ENCODE results near the gene INTS6.

The INTS6 gene

DNA sequence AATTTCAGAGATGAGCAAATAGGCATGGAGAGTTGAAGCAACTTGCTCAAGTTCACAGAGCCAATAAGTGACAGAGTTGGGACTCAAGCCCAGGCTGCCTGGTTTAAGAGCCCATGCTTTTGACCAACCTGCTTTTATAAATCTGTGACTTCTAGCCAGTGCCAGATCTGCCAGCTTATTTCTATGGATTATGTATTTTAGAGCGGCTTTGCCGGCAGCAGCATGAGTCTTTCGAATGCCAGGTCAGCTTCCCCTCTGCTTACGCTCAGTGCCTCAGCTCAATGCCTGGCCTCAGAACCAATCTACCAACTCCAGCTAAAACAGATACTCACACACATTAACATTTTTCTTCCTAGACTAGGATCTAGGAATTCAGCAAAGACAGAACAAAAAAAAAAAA, 111.0 kb downstream of the INTS6 start:
- DNase-seq: no peak

DNA sequence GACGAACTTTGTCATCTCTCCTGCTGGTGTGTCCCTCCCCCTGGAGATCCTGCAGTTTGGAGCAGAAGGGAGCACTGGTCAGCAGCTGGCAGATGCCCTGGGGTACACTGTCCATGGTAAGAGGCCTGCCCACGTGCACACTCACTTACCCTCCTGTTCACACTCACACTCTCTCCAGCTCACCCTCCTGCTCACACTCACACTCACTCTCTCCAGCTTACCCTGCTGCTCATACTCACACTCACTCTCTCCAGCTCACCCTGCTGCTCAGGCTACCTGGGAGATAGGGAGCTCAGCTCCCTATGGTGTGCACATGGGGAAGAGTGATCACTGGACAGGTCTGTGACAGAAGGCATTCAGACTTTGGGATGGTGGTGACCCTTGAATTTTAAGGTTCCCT, 111.6 kb downstream of the INTS6 start:
- no peak for DNase-seq

DNA sequence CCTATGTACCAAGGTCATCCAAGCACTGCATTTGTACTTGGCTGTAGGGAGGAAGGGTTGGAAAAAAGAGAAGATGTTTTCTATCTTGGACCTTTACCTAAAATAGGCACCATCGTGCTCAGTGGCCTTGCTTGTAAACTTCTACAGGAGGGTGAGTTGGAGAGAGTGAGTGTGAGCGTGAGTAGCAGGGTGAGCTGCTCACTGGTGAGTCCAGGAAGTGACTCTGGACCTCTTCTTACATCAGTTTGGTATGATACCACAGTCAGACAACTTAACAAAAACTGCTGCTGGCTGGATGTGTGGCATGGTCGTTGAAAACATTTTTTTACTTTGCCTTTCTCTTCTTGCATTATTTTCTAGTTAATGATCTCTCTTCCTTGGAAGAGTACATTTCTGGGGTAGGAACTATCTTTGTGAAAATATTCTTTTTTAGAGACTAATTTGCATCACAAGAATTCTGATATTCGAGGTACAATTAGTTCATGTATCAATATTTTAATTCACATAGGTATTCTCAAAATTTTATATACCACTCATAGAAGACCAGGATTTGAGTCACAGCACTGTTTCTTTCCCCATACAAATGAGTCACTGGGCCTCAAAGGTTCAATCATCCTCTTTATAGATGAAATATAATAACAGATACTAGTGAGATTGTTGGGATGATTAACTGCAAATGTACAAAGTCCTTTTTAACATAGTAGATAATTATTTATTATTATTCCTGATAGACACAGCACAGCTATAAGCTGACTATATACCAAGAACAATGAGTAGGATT, 112.7 kb downstream of the INTS6 start:
- no peak for DNase-seq

DNA sequence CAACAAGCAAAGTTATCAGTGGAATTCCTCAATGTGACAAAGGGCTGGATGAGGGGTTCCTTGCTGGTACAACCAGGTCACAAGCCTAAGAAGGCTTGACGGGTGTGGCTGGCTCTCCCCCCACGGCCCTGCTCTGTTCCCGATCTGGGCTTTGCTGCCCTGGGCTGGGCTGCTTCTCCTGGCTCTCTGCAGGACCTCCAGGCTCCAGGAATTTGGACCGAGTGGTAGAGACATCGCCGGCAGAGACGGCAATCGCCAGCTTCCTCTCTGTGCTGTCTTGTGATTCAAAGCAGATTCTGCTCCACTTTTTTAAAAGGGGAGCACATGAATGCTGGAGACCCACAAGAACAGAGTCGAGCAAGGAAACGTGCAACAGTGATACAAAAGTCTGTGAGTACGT, 113.5 kb downstream of the INTS6 start, which contains the start of gene SERPINE3:
TSS of gene SERPINE3 (plus strand) at position 338 of the 400 bp plus-strand sequence. CDS start 1,401 bp downstream, outside the sequence.
- DNase-seq: no peak

DNA sequence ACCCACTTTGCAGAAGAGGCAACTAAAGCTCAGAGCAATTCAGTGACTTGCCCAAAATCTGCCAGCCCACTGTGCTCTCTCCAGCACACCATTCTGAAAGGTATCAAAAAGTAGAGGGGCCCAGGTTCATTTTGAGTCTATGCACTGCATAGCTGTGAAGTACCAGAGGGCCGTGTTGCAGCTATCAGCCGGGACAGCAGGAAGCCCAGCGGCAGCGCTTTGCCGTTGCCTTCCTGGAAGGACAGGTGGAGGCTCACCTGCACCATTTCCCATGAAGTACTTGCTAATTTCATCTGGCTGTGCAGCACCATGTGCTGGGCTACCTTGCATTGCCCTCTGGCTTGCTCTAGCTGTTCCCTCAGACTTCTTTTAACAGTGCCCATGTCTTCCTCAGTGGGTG, 116.1 kb downstream of the INTS6 start:
- no peak for DNase-seq

DNA sequence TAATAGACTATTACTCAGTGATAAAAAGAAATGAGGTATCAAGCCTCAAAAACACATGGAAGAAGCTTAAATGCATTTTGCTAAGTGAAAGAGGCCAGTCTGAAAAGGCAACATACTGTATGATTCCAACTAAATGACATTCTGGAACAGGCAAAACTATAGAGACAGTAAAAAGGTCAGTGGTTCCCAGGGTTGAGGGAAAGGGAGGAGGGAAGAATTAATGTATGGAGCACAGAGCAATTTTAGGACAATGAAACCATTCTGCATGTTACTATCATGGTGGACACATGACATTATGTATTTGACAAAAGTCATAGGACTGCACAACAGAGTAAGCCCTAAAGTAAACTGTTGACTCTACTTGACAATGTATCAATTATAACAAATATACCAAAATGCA, 119.0 kb downstream of the INTS6 start:
- no peak for DNase-seq

DNA sequence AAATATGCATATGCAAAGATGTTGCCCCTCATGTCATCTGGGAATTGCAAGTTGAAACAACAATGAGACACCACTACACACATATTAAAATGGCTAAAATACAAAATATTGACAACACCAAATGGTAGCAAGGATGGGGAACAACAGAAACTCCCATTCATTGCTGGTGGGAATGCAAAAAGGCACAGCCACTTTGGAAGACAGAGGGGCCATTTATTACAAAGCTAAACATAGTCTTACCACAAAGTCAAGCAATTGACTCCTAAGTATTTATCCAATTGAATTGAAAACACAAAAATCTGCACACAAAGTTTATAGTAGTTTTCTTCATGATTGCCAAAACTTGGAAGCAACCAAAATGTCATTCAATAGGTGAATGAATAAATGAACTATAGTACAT, 119.4 kb downstream of the INTS6 start:
- DNase-seq: no peak

DNA sequence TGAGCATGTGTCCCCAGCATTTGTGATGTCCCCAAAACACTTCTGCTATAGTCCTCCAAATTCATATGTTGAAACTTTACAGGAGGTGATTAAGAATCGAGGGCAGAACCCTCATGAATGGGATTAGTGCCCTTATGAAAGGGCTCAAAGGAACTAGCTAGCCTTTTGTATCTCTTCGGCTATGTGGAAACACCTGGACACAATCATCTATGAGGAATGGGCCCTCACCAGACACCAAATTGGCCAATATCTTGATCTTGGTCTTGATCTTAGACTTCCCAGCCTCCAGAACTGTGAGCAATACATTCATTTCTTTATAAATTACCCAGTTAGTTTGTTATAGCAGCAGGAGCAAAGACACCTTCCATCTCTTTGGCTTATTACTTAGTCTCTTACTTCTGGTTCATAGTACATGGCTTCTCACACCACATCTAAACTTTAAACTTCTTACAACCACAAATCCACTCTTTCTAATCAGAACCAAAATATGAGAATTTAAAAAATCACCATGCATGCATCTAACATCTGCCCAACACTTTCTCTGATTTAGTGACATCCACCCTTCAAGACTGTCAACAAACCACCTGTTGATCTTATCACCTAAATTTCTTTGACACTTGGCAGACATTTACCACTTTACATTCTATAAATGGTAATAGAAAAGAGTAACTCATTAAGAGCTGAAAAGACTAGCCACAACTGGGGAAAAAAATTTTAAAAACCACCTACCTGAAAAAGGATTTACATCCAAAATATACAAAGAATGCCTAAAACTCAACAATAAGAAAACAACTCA, 120.1 kb downstream of the INTS6 start:
- no peak for DNase-seq

DNA sequence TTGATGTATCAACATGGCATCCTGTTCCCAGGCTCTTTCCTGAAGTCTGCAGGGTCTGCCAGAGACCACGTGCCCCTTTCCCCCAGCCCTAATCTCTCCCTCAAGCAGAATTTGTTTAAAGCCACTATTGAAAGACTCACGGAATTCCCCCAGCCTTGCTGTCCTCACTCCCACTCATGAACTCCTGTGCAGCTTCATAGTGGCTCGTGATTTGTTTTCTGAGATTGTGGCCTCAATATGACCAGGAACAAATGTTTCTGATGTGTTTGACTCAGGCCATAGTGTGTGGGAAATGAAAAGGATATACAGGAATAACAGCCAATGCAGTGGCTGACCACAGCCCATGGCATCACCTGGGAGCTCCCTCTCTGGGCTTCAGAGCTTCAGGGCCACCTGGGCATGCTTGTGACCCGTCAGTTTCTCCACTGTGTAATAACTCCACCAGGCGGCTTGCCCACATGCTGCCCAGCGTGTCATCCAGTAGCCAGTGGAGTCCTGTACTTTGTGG, 121.4 kb downstream of the INTS6 start:
- DNase-seq: no peak

DNA sequence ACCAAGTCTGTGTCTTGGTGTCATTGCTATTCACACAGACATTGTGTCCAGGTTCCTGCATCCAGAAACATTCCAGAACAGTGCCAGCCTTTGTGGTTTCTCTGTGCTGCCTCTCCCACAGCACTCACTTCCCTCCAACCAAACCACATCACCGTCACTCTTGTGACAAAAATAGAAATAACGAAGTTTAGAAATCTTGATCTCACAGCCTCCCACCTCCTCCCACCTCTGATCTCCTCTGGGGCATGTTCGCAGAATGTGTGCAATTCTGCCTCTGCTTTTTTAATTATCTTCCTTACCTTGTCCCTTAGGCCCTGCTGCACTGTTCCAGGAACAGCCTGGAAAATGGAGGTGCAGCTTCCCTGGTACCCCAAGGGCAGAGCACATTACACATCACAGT, 122.0 kb downstream of the INTS6 start:
- DNase-seq: no peak

DNA sequence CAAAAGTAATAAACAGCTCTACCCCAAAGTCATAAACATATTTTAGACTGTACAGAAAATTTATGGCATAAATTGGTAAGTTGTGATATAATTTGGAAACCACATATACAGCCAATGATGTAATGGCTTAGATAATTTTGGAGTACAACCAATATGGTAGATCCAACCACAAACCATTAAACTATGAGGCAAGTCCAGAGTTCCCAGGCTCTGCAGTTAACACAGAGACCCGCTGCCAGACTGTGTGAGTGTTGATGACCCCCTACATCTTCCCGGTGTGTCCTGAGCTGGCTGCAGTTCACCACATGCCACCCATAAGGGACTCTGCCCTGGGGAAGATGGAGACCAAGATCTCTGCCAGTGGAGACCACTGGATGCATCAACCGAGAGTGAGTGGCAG, 123.2 kb downstream of the INTS6 start:
- no peak for DNase-seq

DNA sequence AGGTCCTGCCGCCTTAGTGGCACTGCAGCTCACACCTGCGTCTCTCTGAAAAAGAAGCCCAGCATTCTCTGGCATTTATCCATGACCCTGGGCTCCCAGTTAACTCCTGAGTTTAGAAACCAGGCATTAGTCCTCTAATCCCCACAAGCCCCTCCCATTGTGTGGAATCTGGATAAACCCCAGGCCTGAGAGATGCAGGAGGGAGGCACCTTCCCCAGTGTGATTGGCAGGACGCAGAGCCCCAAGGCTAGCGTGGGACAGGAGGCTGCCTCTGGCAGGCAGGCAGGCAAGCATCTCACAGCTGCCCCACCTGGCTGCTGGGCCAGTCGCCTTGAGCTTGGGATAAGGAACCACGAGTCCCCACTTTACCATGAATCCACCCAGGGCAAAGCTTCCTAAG, 124.3 kb downstream of the INTS6 start:
- DNase-seq: peak; percentile 33 to 55

DNA sequence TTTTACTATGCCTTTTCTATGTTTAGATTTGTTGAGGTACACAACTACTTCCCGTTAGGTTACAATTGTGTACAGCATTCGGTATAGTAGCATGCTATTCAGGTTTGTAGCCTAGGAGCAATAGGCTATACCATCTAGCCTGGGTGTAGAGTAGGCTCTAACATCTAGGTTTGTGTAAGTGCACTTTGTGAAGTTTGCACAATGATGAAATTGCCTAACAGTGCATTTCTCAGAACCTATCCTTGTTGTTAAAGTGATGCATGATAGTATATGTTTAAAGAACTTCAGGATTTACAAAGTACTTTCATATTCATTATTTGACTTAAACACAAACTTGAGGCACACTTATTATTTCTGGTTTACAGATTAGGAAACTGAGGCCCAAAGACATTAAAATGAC, 124.9 kb downstream of the INTS6 start:
- DNase-seq: no peak

DNA sequence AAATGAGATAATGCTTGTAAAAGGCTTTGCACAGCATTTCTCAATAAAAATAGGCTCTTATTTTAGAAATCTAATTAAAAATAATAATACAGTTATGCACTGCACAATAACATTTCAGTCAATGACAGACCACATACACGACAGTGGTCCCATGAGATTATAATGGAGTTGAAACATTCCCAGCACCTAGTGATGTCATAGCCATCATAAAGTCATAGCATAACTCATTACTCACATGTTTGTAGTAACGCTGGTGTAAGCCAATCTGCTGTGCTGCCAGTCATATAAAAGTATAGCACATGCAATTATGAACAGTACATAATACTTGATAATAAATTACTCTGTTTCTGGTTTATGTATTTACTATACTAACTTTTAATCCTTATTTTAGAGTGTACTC, 126.1 kb downstream of the INTS6 start:
- DNase-seq: no peak

DNA sequence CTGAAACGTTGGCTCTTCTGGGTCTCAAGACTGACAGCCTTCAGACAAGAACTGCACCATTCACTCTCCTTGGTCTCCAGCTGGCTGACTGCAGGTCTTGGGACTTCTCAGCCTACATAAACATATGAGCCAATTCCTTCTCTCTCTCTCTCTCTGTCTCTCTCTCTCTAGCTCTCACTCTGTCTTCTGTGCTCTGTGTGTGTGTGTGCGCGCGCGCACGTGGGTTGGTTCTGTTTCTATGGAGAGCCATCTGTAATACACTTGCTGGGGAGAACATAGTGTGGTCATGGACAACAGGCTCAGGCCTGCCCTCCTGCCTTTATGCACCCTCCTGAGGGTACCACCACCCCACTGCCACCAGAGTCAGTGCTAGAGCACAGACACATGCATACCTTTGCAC, 127.0 kb downstream of the INTS6 start:
- DNase-seq: no peak

DNA sequence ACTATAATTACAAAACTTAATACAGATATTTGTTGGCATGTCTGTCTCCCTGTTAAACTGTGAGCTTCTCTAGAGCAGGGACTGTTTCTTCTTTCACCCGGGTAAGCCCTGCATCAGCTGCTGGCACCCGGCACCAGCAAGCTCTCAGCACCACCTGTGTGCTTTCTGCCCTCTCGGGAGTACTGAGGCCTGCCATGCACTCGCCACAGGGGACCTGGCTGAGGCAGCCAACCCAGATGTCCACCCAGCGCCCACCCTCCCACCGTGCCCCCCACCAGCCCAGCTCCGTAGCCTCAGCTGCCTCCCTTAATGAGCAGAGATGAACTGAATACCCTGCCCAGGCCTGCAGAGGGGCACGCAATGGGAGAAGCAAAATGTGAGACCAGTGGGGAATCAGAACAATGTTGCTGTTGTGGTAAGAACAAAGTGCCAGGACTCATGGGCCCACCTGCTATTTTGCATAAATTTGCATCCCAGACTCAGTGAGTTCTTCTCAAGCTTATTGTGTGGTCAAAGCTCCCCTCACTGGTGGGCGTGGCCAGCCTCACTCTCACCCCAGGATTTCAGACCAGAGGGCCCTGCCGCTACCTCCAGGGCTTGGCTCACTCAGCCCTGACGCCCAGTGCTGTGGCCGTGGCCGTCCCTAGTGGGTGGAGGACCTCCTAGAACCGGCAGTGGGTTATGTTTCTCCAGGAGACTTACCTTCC, 128.0 kb downstream of the INTS6 start:
- DNase-seq: no peak

DNA sequence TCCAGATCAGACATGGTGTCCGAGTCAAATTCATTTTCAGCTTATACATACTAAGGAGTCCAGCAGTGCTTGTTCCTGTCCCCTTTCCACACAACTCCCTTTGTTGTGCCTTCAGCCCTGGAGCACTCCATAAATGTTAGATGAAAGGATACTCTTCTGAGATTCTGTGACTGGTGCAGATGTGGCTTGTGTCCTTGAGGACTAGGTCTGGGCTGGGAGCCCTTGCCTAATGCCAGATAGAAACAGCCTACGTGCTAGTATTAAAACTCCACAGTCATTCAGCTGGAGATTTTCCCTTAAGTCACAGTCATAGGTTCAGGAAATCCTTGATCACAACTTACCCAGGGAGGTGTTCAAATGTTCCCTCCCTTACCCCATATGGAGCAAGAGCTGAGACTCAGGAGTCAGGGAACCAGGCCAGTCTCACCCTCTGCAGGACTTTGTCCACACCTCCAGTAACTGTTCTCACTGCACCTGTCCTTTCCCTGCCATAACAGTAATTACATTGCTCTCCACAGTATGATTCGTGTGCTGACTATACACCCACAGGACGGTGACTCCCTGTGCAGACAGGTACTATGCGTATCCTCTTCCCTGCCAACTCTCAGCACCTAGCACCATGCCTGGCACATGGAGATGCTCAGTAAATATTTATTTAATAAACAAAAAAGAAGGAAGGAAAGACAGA, 128.9 kb downstream of the INTS6 start:
- DNase-seq: no peak

DNA sequence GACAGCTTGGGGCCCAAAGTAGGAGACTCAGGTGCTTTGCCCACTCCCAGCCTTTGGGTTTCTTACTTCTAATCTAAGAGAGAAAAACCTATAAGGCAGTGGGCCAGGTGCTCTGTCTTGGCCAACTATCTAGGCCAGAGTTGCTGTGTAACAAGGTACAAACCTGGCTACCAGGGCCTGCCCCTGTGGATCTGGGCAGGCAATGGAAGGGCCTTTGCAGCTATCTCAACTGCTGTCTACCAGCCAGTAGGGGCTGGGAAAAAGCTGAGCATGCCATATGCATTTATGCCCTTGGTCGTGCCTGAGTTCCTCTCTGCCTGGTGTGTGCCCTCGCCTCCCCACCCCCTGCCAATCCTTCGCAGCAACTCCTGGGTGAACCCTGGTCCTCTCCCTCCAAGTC, 130.0 kb downstream of the INTS6 start:
- DNase-seq: peak in 1 of 2 experiments; percentile 24

DNA sequence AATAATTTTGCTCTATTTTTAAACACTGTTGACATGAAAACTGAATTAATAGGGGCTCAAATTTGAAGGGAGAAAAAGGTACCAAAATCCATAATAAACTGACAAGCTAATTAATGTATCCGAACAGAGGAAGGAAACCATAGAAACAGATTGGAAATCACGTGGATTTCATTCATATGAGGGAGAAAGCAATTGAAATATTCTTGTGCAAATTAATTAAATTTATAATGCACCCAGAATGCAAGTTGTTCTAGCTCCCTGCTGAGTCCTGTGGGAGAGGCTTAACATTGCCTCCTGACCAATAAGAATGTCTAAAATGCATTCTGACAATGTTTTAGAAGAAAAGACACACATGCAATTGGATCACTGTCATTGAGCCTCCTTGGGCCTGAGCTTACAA, 131.0 kb downstream of the INTS6 start:
- DNase-seq: no peak

DNA sequence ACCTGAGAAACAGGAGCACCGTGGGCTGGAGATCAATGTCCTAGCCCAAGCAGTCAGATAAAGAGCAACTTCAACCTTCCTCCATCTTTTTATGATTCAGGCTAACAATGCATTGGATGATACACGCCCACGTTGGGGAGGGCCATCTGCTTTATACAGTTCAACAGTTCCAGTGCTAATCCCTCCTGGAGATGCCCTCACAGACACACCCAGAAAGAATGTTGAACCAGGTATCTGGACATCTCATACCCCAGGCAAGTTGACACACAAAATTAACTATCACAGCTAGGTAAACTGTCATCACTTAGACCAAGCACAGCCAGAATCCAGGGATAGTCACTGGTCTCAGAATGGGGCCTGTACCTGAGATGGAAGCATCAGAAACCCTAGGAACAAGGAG, 134.0 kb downstream of the INTS6 start:
- DNase-seq: no peak

DNA sequence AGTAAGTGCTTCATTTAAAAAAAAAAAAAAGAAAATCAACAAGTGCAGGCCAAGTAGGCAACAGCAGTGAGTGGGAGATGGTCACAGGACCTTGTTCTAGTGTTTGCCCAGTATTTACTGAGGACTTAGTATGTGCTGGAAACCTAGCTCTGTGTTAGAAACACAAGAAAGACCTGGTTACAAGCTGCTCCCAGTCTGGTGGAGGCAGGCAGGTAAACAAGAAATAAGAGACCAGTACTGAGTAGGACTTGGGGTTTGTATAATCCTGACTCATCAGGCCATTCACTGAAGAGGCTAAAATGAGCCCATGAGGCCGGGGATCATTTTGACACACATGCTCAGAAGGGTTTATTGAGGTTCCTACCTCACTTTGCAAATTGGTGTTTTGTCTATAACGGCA, 134.8 kb downstream of the INTS6 start:
- DNase-seq: no peak

DNA sequence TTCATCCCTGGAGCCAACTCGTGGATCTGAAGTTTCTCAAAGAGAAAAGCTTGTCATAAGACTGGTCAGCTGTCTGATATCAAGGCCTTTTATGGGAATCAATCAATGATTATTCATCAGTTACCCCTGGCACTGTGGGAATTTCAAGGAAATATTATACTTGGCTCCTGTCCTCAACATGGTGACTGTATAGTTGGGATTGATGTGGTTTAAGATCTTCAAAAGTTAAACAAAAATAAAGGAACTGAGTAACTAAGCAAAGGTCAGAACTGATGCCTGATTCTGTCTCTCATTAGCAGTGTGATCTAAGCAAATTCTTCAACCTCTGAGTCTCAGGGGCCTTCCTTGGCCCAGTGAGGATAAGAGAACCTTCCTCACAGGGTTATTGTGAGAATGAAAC, 135.6 kb downstream of the INTS6 start:
- DNase-seq: no peak

DNA sequence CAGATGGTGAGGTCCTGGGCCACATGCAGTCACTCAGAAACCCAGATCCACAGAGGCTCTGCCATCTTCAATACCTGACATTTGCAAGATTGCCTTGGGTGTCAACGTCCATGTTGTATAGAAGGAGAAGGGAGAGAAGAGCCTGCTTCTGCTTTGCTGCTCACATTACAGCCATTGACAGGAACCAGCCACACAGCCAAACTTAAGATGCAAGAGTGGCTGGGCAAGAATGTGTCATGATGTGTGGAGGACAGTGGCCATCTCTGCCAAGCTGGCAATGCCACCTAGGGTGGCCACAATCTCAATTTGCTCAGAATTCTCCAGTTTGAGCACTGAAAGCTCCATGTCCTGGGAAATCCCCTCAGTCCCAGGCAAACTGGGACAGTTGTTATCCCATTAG, 139.2 kb downstream of the INTS6 start:
- peak in 1 of 2 experiments; percentile 3 for DNase-seq
